ENCODE results near the gene ENOSF1. TPM values are rescaled to one million over a fixed set of nuclear protein-coding genes. Genes with fewer than 3 reads are reported as not detected.

Gene ENOSF1
- total RNA-seq, 3 donors from 2014 or later (not counting 1 experiment from before 2014, with no cell fraction given) = 36.3 to 51.5 (median 39.8) TPM

DNA sequence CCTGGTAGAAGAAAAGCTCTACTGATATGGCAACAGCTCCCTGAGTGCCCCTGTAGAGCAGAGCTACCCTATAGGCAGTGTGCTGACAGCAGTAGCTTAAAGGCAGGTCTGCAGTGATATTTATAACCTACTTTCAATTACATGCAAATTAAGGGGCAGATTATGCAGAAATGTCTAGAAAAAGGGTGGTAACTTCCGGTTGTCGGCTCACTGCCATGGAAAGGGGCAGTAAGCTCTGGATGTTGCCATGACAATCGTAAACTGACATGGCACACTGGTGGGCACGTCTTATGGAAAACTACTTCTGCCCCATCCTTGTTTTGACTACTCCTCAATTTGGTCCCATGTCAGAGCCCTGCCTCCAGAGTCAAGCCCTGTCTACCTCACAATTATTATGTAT, 57.8 kb downstream of the ENOSF1 start:
- intact Hi-C loops (cut with micrococcal nuclease) = no loop called here
- no peaks in the 10 kb centered on the region for H3K9me3 Mint-ChIP-seq
- Histone ChIP-seq H3K4me3 (ENCODE audit: low read length) (no peak overlapping the region), H3K4me1 (ENCODE audit: control insufficient read depth, insufficient read depth, low read length) (peaks cover 16% of the 10 kb centered on the region), H3K9me3 (ENCODE audit: control insufficient read depth, insufficient read depth, low read length) (no peaks in the 10 kb centered on the region), H3K27me3 (ENCODE audit: control insufficient read depth, insufficient read depth, low read length) (no peaks in the 10 kb centered on the region), H3K36me3 (ENCODE audit: control insufficient read depth, insufficient read depth, low read length) (no peaks in the 10 kb centered on the region), H3K27ac (ENCODE audit: low read length) (no peak overlapping the region)
- H3K4me3 Mint-ChIP-seq = no peak overlapping the region
- no peak overlapping the region for H3K27ac Mint-ChIP-seq
- H3K36me3 Mint-ChIP-seq = no peaks in the 10 kb centered on the region
- ATAC-seq (no peak), DNase-seq (no peak)
- peaks cover 0 to 9% of the 10 kb centered on the region in 2 donors for H3K27me3 Mint-ChIP-seq (ENCODE audit: low read depth in 2 of 2)
- H3K4me1 Mint-ChIP-seq = peaks cover 18 to 20% of the 10 kb centered on the region in 2 donors
- 97% methylated on average over 4 of the region's 4 CpGs for WGBS (ENCODE audit: insufficient coverage)
- TF ChIP-seq, protein P1, sequence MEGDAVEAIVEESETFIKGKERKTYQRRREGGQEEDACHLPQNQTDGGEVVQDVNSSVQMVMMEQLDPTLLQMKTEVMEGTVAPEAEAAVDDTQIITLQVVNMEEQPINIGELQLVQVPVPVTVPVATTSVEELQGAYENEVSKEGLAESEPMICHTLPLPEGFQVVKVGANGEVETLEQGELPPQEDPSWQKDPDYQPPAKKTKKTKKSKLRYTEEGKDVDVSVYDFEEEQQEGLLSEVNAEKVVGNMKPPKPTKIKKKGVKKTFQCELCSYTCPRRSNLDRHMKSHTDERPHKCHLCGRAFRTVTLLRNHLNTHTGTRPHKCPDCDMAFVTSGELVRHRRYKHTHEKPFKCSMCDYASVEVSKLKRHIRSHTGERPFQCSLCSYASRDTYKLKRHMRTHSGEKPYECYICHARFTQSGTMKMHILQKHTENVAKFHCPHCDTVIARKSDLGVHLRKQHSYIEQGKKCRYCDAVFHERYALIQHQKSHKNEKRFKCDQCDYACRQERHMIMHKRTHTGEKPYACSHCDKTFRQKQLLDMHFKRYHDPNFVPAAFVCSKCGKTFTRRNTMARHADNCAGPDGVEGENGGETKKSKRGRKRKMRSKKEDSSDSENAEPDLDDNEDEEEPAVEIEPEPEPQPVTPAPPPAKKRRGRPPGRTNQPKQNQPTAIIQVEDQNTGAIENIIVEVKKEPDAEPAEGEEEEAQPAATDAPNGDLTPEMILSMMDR (IDR thresholded peaks at IDR 0.05) = no peak

DNA sequence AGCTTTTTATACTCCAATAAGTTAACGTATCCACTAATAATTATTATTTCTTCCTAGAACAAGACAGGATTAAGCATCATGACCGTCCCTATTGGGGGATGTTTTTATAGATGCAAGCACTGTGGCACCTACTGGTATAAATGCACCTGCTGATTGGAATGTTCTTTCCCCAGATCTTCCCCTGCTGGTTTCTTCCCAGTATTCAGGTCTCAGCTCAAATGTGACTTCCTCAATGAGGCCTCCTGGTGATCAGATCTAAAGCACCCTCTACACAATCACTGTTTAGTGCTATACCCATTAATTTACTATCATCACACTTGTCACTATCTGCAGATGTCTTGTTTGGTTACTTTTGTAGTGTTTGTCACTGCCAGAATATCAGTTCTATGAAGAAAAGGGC, 58.9 kb downstream of the ENOSF1 start:
- H3K4me3 Mint-ChIP-seq = no peak overlapping the region
- ATAC-seq (no peak), DNase-seq (no peak)
- peaks cover 0 to 9% of the 10 kb centered on the region in 2 donors for H3K27me3 Mint-ChIP-seq (ENCODE audit: low read depth in 2 of 2)
- peaks cover 7% of the 10 kb centered on the region for H3K4me1 ChIP-seq (ENCODE audit: control insufficient read depth, insufficient read depth, low read length)
- 80% methylated on average over 1 of the region's 2 CpGs for WGBS (ENCODE audit: insufficient coverage)
- H3K9me3 ChIP-seq (ENCODE audit: control insufficient read depth, insufficient read depth, low read length) = no peaks in the 10 kb centered on the region
- no peak overlapping the region for H3K27ac Mint-ChIP-seq
- H3K36me3 Mint-ChIP-seq = no peaks in the 10 kb centered on the region
- no peak overlapping the region for H3K4me3 ChIP-seq (ENCODE audit: low read length)
- H3K9me3 Mint-ChIP-seq = no peaks in the 10 kb centered on the region
- no peak overlapping the region for H3K27ac ChIP-seq (ENCODE audit: low read length)
- no peaks in the 10 kb centered on the region for H3K27me3 ChIP-seq (ENCODE audit: control insufficient read depth, insufficient read depth, low read length)
- intact Hi-C loops (cut with micrococcal nuclease) = no loop called here
- H3K36me3 ChIP-seq (ENCODE audit: control insufficient read depth, insufficient read depth, low read length) = no peaks in the 10 kb centered on the region
- TF ChIP-seq, protein P1 (IDR thresholded peaks at IDR 0.05) = no peak
- H3K4me1 Mint-ChIP-seq = peaks cover 8 to 10% of the 10 kb centered on the region in 2 donors

DNA sequence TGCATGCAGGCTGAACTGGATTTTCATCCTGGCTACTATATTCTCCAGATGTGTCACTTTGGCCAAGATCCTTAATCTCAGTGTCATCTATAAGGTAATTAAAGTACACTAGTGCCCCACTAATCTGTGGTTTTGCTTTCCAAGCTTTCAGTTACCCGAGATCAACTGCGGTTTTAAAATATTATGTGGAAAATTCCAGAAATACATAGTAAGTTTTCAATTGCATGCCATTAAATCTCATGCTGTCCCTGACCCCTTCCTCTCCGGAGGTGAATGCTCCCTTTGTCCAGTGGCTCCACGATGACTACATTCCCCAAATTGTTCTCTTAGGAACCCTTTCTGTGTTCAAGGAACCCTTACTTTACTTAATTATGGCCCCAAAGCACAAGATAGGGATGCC, 60.3 kb downstream of the ENOSF1 start:
- peaks cover 0 to 9% of the 10 kb centered on the region in 2 donors for H3K27me3 Mint-ChIP-seq (ENCODE audit: low read depth in 2 of 2)
- H3K27me3 ChIP-seq (ENCODE audit: control insufficient read depth, insufficient read depth, low read length) = no peaks in the 10 kb centered on the region
- no peak overlapping the region for H3K27ac ChIP-seq (ENCODE audit: low read length)
- intact Hi-C loops (cut with micrococcal nuclease) = no loop called here
- H3K9me3 Mint-ChIP-seq = no peaks in the 10 kb centered on the region
- no peaks in the 10 kb centered on the region for H3K9me3 ChIP-seq (ENCODE audit: control insufficient read depth, insufficient read depth, low read length)
- no peak overlapping the region for H3K27ac Mint-ChIP-seq
- 80% methylated on average over 4 of the region's 4 CpGs for whole genome bisulfite sequencing (ENCODE audit: insufficient coverage)
- H3K36me3 ChIP-seq (ENCODE audit: control insufficient read depth, insufficient read depth, low read length) = no peaks in the 10 kb centered on the region
- ATAC-seq = no peak
- H3K4me3 Mint-ChIP-seq = no peak overlapping the region
- no peak overlapping the region for H3K4me3 ChIP-seq (ENCODE audit: low read length)
- H3K36me3 Mint-ChIP-seq = no peaks in the 10 kb centered on the region
- peaks cover 6 to 7% of the 10 kb centered on the region in 2 donors for H3K4me1 Mint-ChIP-seq
- peaks cover 4% of the 10 kb centered on the region for H3K4me1 ChIP-seq (ENCODE audit: control insufficient read depth, insufficient read depth, low read length)
- DNase-seq = no peak
- TF ChIP-seq, protein P1 (IDR thresholded peaks at IDR 0.05) = no peak

DNA sequence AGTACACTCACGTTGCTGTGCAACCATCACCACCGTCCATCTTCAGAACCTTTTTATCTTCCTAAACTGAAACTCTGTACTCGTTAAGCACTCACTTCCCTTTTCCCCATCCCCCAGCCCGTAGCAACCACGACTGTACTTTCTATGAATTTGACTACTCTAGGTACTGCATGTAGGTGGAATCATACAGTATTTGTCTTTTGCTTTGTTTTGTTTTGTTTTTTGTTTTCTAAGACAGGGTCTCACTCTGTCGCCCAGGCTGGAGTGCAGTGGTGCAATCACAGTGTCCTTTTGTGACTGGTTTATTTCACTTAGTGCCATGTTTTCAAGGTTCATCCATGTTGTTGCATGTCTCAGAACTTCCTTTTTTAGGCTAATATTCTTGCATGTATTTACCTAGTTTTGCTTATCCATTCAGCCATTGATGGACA, 62.0 kb downstream of the ENOSF1 start:
- peak in 2 of 3 donors; percentile 25 to 37 for ATAC-seq
- peak in 1 of 2 donors; percentile 19 for DNase-seq
- Histone ChIP-seq H3K36me3 (ENCODE audit: control insufficient read depth, insufficient read depth, low read length) (no peaks in the 10 kb centered on the region), H3K4me1 (ENCODE audit: control insufficient read depth, insufficient read depth, low read length) (no peaks in the 10 kb centered on the region), H3K9me3 (ENCODE audit: control insufficient read depth, insufficient read depth, low read length) (no peaks in the 10 kb centered on the region), H3K27ac (ENCODE audit: low read length) (no peak overlapping the region), H3K27me3 (ENCODE audit: control insufficient read depth, insufficient read depth, low read length) (no peaks in the 10 kb centered on the region), H3K4me3 (ENCODE audit: low read length) (no peak overlapping the region)
- Mint-ChIP-seq H3K27ac (peak overlapping the region in 1 of 2 donors; percentile 37), H3K27me3 (ENCODE audit: low read depth in 2 of 2) (peaks cover 0 to 3% of the 10 kb centered on the region in 2 donors), H3K4me1 (peaks cover 6 to 7% of the 10 kb centered on the region in 2 donors), H3K9me3 (no peaks in the 10 kb centered on the region), H3K4me3 (peak overlapping the region; percentile 7), H3K36me3 (no peaks in the 10 kb centered on the region)
- intact Hi-C loops (cut with micrococcal nuclease) = no loop called here
- TF ChIP-seq, protein P1 (IDR thresholded peaks at IDR 0.05) = no peak
- WGBS (ENCODE audit: insufficient coverage) = 13% methylated on average over 5 of the region's 6 CpGs

Measured in natural killer cell (primary cell).